ENCODE data around the gene LYAR. TPM values are rescaled to one million over a fixed set of nuclear protein-coding genes. Genes with fewer than 3 reads are reported as not detected.
A peak's percentile ranks its signal among the peaks of the same experiment; 100 is the strongest.

LYAR gene
- total RNA-seq, 4 donors from 2014 or later: 2.8 to 6.3 (median 4.4) TPM

- Histone ChIP-seq H3K36me3 (peaks cover 0 to 46% (median 0%) of the 10 kb centered on the region in 3 donors), H3K27ac (no peak overlapping the region), H3K4me3 (no peak overlapping the region), H3K27me3 (no peaks in the 10 kb centered on the region), H3K9me3 (no peaks in the 10 kb centered on the region), H3K4me1 (no peaks in the 10 kb centered on the region)
- DNase-seq: no peak
- TF ChIP-seq POLR2A (IDR thresholded peaks at IDR 0.05) (no peak), CTCF (IDR thresholded peaks at IDR 0.05) (no peak)
These were observed 21.2 kb upstream of the LYAR start for GRCh38 chr4:4311193-4311592.

- TF ChIP-seq CTCF (IDR thresholded peaks at IDR 0.05): no peak
- no peak for TF ChIP-seq POLR2A (IDR thresholded peaks at IDR 0.05)
- no peaks in the 10 kb centered on the region for H3K27me3 ChIP-seq
- peaks cover 0 to 33% (median 0%) of the 10 kb centered on the region in 3 donors for H3K36me3 ChIP-seq
These were observed 19.0 kb upstream of the LYAR start for GRCh38 chr4:4308800-4309441.

GRCh38 chr4:4306920-4307319, 17.0 kb upstream of the LYAR start:
- H3K9me3 ChIP-seq: no peaks in the 10 kb centered on the region
- no peaks in the 10 kb centered on the region for H3K27me3 ChIP-seq
- peaks cover 0 to 34% (median 0%) of the 10 kb centered on the region in 3 donors for H3K36me3 ChIP-seq
- TF ChIP-seq POLR2A (IDR thresholded peaks at IDR 0.05) (no peak), CTCF (IDR thresholded peaks at IDR 0.05) (no peak)
- H3K27ac ChIP-seq: no peak overlapping the region
- no peak overlapping the region for H3K4me3 ChIP-seq
- peak in 1 of 3 donors; percentile 9 for DNase-seq
- H3K4me1 ChIP-seq: no peaks in the 10 kb centered on the region

More at GRCh38 chr4:4308800-4309441, 19.0 kb upstream of the LYAR start:
- Histone ChIP-seq H3K9me3 (no peaks in the 10 kb centered on the region), H3K27ac (no peak overlapping the region), H3K4me1 (no peaks in the 10 kb centered on the region), H3K4me3 (no peak overlapping the region)
- peak in 1 of 3 donors; percentile 6 for DNase-seq

- Histone ChIP-seq H3K4me3 (no peak overlapping the region), H3K27me3 (no peaks in the 10 kb centered on the region), H3K4me1 (no peaks in the 10 kb centered on the region), H3K27ac (no peak overlapping the region), H3K36me3 (peaks cover 0 to 31% (median 0%) of the 10 kb centered on the region in 3 donors), H3K9me3 (no peaks in the 10 kb centered on the region)
- DNase-seq: peak in 1 of 3 donors; percentile 9
- TF ChIP-seq POLR2A (IDR thresholded peaks at IDR 0.05): no peak
- no peak for TF ChIP-seq CTCF (IDR thresholded peaks at IDR 0.05)
These were observed 12.5 kb upstream of the LYAR start for GRCh38 chr4:4302416-4302815.

GRCh38 chr4:4302001-4302400, 12.0 kb upstream of the LYAR start:
- Histone ChIP-seq H3K4me1 (no peaks in the 10 kb centered on the region), H3K4me3 (no peak overlapping the region), H3K9me3 (no peaks in the 10 kb centered on the region), H3K27ac (no peak overlapping the region), H3K36me3 (peaks cover 0 to 27% (median 0%) of the 10 kb centered on the region in 3 donors), H3K27me3 (no peaks in the 10 kb centered on the region)
- DNase-seq: no peak
- TF ChIP-seq POLR2A (IDR thresholded peaks at IDR 0.05) (no peak), CTCF (IDR thresholded peaks at IDR 0.05) (no peak)
